Measurements from ENCODE around the gene PLXNA4.

GRCh38 chr7:132528695-132529094 lies 47.6 kb downstream of the PLXNA4 start:
- TF ChIP-seq CTCF (IDR thresholded peaks at IDR 0.05; ENCODE audit: insufficient read depth, low read length, poor library complexity, severe bottlenecking) (no peak), EZH2phosphoT487 (conservative IDR thresholded peaks at IDR 0.05; ENCODE audit: low read length) (no peak)
